Aorta (tissue), 5 donors: ENCODE measurements around the gene NPC1L1. TPM values are rescaled to one million over a fixed set of nuclear protein-coding genes. Genes with fewer than 3 reads are reported as not detected.

Source experiments
- ATAC-seq: fragments of 200-7000 bp; cut with Tn5 transposase; one replicate; pipeline ENCODE4 v1.9.1; 2022; ENCODE audit warnings: moderate library complexity; ENCODE audit not compliant: low FRiP score
- DNase-seq, 2 donors: peaks; one replicate each; pipeline ENCODE4 v3.0.0-alpha.2; 2020
- H3K27ac ChIP-seq, 2 donors: one replicate each; pipeline ENCODE4 v1.5.1; 2013; ENCODE audit warnings: low read length in 2 of 2, mild to moderate bottlenecking in 2 of 2, moderate library complexity in 2 of 2, control low read depth in 1 of 2, inconsistent platforms in 1 of 2, low read depth in 1 of 2
- H3K27me3 ChIP-seq, 2 donors: one replicate each; pipeline ENCODE4 v1.6.1; 2013; ENCODE audit warnings: control low read depth in 1 of 2, low read length in 1 of 2, mild to moderate bottlenecking in 1 of 2, moderate library complexity in 1 of 2; ENCODE audit not compliant: insufficient read depth in 2 of 2, control insufficient read depth in 1 of 2
- H3K36me3 ChIP-seq, 2 donors: one replicate each; pipeline ENCODE4 v1.6.1; 2013; ENCODE audit warnings: control low read depth in 1 of 2, low read length in 1 of 2, mild to moderate bottlenecking in 1 of 2; ENCODE audit not compliant: insufficient read depth in 2 of 2, control insufficient read depth in 1 of 2
- H3K4me1 ChIP-seq, 2 donors: one replicate each; pipeline ENCODE4 v1.6.1; 2013; ENCODE audit warnings: low read length in 2 of 2, control low read depth in 1 of 2, mild to moderate bottlenecking in 1 of 2, moderate library complexity in 1 of 2; ENCODE audit not compliant: insufficient read depth in 2 of 2, control insufficient read depth in 1 of 2
- H3K4me3 ChIP-seq, 2 donors: one replicate each; pipeline ENCODE4 v1.5.1; 2013; ENCODE audit warnings: low read length in 2 of 2, control low read depth in 1 of 2, mild to moderate bottlenecking in 1 of 2
- H3K9me3 ChIP-seq: one replicate; pipeline ENCODE4 v1.6.1; 2013; ENCODE audit warnings: mild to moderate bottlenecking, low read length; ENCODE audit not compliant: control insufficient read depth
- WGBS, 2 donors: extraction: QIAGEN DNeasy Blood & Tissue Kit; methylation state at CpG; one replicate each; pipeline ENCODE4 v1.1.7; 2013; 5-methylcytosine and 5-hydroxymethylcytosine counted together
- intact Hi-C, 2 donors: fragments of 100-400 bp; cut with DNase I; formaldehyde crosslinking; loops; one replicate each; pipeline versions ENCODE4 v1.14.2 to v1.15.0; 2022
- polyA plus RNA-seq, 2 donors: library from polyadenylated mRNA; stranded (reverse); fragments of 200-250 nt; gene quantifications; one replicate each; pipeline ENCODE4 v1.2.3, GENCODE V29; 2013
- total RNA-seq, 2 donors: library from RNA; stranded (reverse); fragmentation: NEBNext Ultra II Directional; extraction: Animal tissue kit (Norgen Biotek cat#: 25700); gene quantifications; one replicate each; pipeline ENCODE4 v1.2.1, GENCODE V29; 2021
- donor health status: healthy with polysubstance abuse.
- donor health status: Bipolar disorder and iron deficiency.
- donor health status: DM: no; HTN: no; CAD: no.
- donor health status: DM: no; HTN: no; CAD: no.
- donor health status: DM: yes; HTN: yes; CAD: no.

Gene NPC1L1
- total and polyA plus RNA-seq, 4 donors: 0.39 to 6.1 (median 0.95) TPM

DNA sequence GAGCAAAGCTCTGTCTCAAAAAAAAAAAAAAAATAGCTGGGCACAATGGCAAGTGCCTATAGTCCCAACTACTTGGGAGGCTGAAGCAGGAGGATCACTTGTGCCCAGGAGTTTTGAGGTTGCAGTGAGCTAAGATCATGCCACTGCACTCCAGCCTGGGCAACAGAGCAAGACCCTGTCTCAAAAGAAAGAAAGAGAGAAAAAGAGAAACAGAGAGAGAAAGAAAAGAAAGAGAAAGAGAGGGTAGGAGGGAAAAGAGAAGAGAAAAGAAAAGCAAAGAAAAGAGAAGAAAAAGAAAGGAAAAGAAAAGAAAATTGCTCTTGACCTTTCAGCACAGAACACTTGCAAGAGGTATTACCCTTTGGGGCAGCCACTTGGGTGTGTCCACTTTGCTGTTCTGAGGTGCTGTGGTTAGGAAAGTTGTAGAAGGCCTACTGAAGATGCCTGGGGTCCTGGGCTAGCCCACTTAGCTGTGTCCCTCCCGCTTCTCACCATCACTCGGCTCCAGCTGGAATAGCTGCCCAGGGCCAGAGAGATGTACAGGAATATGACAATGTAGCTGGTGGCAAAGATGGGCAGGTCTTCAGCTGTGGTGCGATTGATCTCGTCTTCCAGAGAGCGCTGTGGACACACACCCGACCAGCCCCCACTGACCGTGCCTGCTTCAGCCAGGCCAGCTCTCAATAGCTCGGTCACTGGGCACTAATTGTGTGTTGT is 5.6 kb downstream of the NPC1L1 start:
- no peak for DNase-seq
- Histone ChIP-seq H3K9me3 (no peaks in the 10 kb centered on the region), H3K36me3 (no peaks in the 10 kb centered on the region), H3K27ac (no peak overlapping the region), H3K27me3 (no peaks in the 10 kb centered on the region), H3K4me1 (no peaks in the 10 kb centered on the region), H3K4me3 (no peak overlapping the region)
- intact Hi-C loops: no loop called here
- no peak for ATAC-seq
- WGBS, 2 donors: 91 to 95% methylated on average over 8 of the region's 8 CpGs

DNA sequence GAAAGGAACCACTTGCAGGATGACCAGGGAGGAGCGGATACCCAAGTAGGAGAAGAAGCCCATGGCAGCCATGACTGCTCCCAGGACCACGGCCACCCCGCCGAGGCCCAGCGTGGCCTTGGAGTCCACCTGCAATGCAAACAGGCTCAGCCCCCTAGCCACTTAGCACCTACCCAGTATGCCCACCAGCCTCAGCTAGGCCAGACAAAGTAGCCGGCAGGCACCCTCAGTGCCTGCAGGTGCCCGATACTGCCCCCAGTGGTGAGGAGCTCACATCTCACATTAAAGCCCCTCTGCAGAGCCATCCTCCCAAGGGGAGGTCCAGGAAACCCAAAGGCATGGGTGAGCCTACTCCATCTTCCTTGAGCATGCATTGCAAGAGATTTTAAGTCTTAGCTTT is 6.6 kb downstream of the NPC1L1 start:
- WGBS, 2 donors: 60% methylated on average over 7 of the region's 7 CpGs
- H3K36me3 ChIP-seq: no peaks in the 10 kb centered on the region
- DNase-seq: no peak
- no peaks in the 10 kb centered on the region for H3K4me1 ChIP-seq
- H3K4me3 ChIP-seq: no peak overlapping the region
- no peaks in the 10 kb centered on the region for H3K27me3 ChIP-seq
- intact Hi-C loops: no loop called here
- no peak for ATAC-seq
- no peaks in the 10 kb centered on the region for H3K9me3 ChIP-seq
- no peak overlapping the region for H3K27ac ChIP-seq

DNA sequence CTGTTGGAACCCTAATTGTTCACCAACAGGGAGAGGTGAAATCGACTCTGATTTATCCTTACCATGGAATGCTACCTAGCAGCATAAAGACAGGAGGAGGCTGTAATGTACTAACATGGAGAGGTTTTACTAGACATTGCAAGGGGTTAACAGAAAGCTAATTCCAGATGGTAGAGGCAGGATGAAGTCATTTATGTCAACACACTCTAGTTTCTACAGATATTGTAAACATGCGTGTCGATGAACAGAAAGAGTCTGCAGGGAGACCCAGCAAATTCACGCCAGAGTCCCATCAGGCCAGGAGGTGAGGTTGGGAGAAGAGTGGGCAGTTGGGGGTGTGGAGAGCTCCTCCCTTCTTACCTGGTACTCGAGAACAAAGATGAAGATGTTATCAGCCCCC is 7.0 kb downstream of the NPC1L1 start:
- DNase-seq (no peak), ATAC-seq (no peak)
- no peaks in the 10 kb centered on the region for H3K36me3 ChIP-seq
- no peak overlapping the region for H3K4me3 ChIP-seq
- no peaks in the 10 kb centered on the region for H3K9me3 ChIP-seq
- no peaks in the 10 kb centered on the region for H3K4me1 ChIP-seq
- intact Hi-C loops: no loop called here
- H3K27ac ChIP-seq: no peak overlapping the region
- 55 to 57% methylated on average over 5 of the region's 5 CpGs for WGBS, 2 donors
- no peaks in the 10 kb centered on the region for H3K27me3 ChIP-seq

DNA sequence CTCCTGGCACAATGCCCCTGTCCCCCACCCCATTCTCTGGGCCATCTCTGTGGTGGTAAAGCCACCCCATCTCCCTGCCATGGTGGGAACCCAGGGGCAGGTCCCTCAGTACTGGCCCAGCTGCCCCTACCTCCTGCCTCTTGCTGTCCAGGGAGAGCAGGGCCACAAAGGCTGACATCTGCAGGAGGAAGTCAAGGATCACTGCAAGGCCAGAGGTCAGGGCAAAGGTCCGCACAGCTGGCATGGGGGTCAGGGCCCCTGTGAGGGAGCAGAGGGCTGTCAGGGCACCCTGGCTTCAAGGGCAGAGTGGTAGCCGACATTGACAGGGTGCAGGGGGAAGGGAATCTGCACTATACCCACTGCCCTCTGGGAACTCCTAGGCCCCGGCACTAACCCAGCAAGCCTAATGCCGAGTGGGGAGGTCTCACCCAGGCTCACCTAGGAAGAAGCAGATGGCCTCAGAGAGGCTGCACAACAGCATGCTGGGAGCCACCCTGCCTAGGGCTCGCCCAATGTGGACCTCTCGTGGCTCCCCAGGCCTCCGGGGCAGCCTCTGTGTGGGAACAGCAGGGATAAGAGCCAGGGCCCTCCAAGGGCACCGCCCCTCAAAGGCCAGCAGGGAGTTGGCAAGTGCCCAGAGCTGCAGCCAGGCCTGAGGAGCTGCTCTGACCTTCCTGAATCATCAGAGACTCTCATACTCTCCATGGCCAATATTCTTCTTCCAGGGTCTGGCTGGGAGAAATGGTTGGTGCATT is 7.7 kb downstream of the NPC1L1 start:
- ATAC-seq (no peak), DNase-seq (no peak)
- Histone ChIP-seq H3K4me3 (no peak overlapping the region), H3K36me3 (no peaks in the 10 kb centered on the region), H3K4me1 (no peaks in the 10 kb centered on the region), H3K27me3 (no peaks in the 10 kb centered on the region), H3K9me3 (no peaks in the 10 kb centered on the region), H3K27ac (no peak overlapping the region)
- intact Hi-C loops: no loop called here
- 76 to 77% methylated on average over 8 of the region's 8 CpGs for WGBS, 2 donors

DNA sequence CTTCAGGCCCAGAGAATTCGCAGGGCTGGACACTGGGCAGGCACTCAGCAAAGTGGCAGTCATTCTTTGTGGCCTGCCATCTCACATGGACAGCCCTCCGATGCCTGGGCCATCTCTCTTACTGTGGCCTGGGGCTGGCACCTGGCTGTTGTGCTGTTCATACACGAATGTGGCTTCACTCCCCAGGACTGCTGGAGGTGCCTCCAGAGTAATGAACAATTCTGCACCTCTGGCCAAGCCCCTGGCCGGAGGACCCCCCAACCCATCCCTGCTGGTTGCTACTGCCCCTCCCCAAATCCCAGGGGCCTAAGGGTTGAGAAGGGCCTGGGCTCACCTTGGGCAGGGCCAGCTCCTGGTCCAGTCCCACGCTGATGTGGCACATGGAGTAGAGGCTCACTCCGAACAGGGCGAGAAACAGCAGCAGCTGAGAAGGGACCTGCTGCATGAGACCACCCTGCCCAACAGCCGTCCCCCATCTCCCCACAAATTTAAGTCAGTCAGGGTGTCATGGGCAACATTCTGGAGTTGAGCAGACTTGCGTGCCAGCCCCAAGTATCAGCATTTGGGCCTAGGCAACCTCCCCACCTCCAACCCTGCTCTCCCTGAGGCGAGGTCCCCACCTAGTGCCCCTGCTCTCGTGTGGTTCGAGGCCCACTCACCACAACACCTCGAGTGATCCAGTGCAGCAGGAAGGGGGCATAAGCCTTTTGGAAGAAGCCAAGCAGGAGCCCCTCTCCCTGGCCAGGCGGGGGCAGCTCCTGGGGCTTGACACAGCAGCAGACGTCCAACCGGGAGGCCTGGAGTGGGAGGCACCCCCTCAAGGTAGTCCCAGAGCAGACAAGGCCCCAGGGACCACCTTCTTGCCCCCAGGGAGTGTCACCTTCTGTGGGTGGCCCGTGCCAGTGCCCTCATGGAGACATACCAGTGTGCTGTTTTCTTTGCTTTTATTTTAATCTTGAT is 9.4 kb downstream of the NPC1L1 start:
- 81 to 86% methylated on average over 17 of the region's 17 CpGs for WGBS, 2 donors

DNA sequence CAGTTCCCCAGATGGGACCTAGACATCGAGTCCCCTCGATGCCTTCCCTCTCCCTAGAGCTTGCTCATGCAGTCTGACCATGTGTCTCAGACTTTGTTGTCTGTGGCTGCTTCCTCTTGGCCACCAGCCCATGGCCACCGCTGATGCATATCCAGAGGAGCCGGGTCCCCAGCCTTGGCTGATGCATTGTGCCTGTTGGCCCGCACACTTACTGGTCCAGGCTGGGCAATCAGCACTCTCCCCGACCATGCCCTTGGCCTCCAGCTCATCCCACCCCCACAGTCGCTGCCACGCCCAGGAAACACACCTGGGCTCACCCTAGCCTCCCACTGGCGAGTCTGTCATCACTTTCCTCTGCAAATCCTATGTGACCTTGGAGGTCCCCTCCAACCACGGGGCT is 10.1 kb downstream of the NPC1L1 start:
- Histone ChIP-seq H3K27ac (no peak overlapping the region), H3K9me3 (no peaks in the 10 kb centered on the region), H3K36me3 (no peaks in the 10 kb centered on the region), H3K27me3 (no peaks in the 10 kb centered on the region), H3K4me1 (no peaks in the 10 kb centered on the region), H3K4me3 (no peak overlapping the region)
- ATAC-seq (no peak), DNase-seq (no peak)
- WGBS, 2 donors: 83 to 85% methylated on average over 10 of the region's 10 CpGs
- intact Hi-C loops: no loop called here

More for the DNA sequence above, 9.4 kb downstream of the NPC1L1 start:
- ATAC-seq: peak; percentile 22
- no peaks in the 10 kb centered on the region for H3K27me3 ChIP-seq
- no peak overlapping the region for H3K27ac ChIP-seq
- no peak overlapping the region for H3K4me3 ChIP-seq
- DNase-seq: no peak
- intact Hi-C loops: no loop called here
- no peaks in the 10 kb centered on the region for H3K36me3 ChIP-seq
- H3K4me1 ChIP-seq: no peaks in the 10 kb centered on the region
- H3K9me3 ChIP-seq: no peaks in the 10 kb centered on the region

DNA sequence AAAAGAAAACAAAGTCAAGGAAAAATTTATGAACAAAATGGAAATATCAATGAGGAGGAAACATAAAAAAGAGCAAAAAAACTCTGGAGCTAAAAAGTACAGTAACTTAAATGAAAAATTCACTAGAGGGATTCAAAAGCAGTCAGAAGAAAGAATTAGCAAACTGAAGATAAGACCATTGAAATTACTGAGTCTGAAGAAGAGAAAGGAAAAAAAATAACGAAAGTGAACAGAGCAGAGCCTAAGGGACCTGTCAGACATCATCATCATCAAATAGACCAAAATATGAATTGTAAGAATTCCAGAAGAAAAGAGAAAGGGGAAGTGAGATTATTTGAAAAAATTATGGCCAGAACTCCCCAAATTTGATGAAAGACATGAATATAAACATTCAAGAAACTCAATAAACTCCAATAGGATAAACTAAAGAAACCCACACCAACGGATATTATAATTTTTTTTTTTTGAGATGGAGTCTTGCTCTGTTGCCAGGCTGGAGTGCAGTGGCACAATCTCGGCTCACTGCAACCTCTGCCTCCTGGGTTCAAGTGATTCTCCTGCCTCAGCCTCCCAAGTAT is 16.2 kb downstream of the NPC1L1 start:
- ATAC-seq: no peak
- Histone ChIP-seq H3K4me1 (no peaks in the 10 kb centered on the region), H3K9me3 (no peaks in the 10 kb centered on the region), H3K4me3 (no peak overlapping the region), H3K27me3 (no peaks in the 10 kb centered on the region), H3K36me3 (no peaks in the 10 kb centered on the region), H3K27ac (no peak overlapping the region)
- 72 to 75% methylated on average over 3 of the region's 3 CpGs for WGBS, 2 donors
- intact Hi-C loops: no loop called here
- DNase-seq: no peak

DNA sequence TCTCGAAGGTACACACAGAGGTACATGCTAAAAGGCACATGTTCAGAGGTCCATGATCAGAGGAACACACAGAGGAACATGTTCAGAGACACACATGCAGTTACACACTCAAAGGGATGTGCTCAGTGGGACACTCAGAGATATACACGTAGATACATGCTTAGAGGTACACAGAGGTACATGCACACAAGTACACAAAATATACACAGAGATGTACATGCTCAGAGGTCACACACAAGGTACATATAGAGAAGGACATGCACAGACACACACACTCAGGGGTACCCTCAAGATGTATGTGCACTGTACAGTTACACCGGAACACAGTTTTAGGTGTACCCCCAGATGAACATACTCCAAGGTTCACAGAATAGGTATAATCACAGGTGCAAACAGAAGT is 18.8 kb downstream of the NPC1L1 start:
- Histone ChIP-seq H3K27me3 (no peaks in the 10 kb centered on the region), H3K4me1 (no peaks in the 10 kb centered on the region), H3K4me3 (no peak overlapping the region), H3K27ac (no peak overlapping the region), H3K9me3 (no peaks in the 10 kb centered on the region), H3K36me3 (no peaks in the 10 kb centered on the region)
- WGBS, 2 donors: 88% methylated on average over 3 of the region's 3 CpGs
- DNase-seq: no peak
- intact Hi-C loops: no loop called here
- no peak for ATAC-seq
